HG03139 (cell line): ENCODE data around the gene CIAO3.
"Not testable (repeated sequence)": the region's sequence is repeated elsewhere in the genome, so short reads cannot be mapped to it uniquely, and the experiment has no call there.

ENCODE experiments used
- ATAC-seq: cut with Tn5 transposase; IDR thresholded peaks from one replicate; pipeline ENCODE4 v1.9.1; 2021; ENCODE audit not compliant: unreplicated experiment

CIAO3 gene

GRCh38 chr16:776298-776697 is 35.5 kb upstream of the CIAO3 start:
- not testable (repeated sequence) for ATAC-seq

DNA sequence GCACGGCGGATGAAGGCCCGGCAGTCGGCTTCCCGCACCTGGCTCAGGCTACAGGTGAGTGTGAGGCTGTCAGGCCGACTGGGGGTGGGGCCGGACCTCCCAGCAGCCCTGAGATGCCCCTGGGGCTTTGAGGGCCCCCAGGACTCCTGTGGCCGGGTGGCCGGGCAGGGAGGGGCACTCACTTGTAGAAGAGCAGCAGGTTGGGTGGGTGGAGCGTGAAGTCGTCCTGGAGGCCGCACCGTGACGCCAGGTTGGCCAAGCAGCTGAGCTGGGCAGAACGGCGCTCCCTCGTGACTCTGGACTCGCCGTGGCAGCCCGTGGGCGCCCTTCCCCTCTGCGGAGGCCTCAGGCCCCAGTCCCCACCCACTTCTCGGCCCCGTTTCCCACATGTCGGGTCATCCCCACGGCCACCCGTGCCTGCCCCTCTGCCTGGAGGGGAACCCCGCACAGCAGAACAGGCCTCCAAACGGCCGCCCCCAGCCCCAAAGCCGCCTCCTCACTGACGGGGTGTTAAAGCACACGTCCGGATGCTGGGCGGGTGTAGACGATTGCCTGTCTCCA is 34.5 kb upstream of the CIAO3 start:
- ATAC-seq = no peak

GRCh38 chr16:774086-775001 is 33.5 kb upstream of the CIAO3 start:
- ATAC-seq = no peak

DNA sequence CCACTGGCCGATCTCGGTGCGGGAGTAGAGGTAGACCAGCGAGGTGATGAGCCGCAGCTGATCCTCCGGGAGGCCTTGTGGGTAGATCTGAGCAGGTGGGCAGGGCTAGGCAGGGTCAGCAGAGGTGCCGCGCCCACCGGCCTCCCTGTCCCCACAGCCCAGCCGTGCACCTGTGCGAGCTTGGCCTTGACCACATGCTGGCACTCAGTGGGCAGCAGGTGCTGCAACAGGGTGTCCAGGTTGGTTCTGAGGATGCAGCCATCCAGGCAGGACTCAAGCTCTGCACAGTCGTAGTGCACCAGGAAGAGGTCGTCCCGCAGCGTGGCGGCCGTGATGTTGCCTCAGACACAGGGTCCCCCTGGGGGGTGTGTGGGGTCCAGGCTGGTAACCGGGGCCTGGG is 32.2 kb upstream of the CIAO3 start:
- no peak for ATAC-seq

- ATAC-seq = no peak
Measured at GRCh38 chr16:770411-770810, 29.6 kb upstream of the CIAO3 start.

GRCh38 chr16:769934-770333 is 29.1 kb upstream of the CIAO3 start:
- ATAC-seq = no peak

DNA sequence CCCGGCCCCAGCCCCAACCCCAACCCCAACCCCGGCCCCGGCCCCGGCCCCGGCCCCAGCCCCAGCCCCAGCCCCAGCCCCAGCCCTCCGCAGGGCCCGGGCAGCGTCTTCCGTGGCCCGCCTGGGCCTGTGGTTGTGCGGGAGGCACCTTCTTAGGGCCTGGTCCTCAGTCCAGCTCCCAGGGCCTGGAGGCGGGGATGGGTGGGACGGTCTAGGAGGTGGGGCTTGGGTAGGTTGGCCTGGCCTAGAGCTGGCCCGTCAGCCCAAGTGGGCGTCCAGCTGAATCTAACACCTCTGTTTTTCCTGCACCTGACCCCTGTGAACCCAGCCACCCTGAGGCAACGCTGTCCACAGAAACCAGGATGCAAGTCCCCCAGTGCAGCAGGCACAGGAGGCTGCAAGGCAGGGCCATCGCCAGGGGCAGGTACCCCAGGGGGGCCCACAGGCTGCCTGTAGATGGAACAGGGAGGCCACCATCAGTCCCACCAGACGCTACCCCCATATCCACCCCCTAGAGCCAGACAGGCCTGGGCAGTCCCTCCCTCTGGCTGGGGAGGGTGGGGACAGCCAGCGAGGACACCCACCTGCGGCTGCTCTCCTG is 28.5 kb upstream of the CIAO3 start:
- no peak for ATAC-seq

DNA sequence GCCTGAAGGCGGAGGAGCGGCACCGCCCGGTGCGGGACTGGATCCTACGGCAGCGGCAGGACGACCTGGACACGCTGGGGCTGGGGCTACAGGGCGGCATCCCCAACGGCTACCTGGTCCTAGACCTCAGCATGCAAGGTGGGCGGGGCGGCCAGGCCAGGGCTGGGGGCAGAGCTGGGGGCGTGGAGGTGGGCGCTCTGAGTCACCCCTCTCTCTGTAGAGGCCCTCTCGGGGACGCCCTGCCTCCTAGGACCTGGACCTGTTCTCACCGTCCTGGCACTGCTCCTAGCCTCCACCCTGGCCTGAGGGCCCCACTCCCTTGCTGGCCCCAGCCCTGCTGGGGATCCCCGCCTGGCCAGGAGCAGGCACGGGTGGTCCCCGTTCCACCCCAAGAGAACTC is 27.6 kb upstream of the CIAO3 start:
- ATAC-seq = no peak

DNA sequence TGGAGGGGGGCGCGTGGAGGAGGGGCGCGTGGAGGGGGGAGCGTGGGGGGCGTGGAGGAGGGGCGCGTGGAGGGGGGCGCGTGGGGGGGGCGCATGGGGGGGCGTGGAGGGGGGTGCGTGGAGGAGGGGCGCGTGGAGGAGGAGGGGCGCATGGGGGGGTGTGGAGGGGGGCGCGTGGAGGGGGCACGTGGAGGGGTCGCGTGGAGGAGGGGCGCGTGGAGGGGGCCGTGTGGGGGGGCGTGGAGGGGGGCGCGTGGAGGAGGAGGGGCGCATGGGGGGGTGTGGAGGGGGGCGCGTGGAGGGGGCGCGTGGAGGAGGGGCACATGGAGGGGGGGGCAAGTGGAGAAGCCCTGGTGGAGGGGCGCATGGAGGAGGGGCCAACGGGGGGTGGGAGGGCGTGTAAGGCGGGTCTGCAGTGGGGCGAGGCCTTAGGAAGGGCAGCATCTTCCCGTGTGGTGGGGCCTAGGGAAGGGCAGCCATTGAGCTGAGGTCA is 27.0 kb upstream of the CIAO3 start:
- ATAC-seq = no peak

GRCh38 chr16:766820-767640 is 26.2 kb upstream of the CIAO3 start:
- ATAC-seq = no peak

GRCh38 chr16:766008-766819 is 25.4 kb upstream of the CIAO3 start:
- ATAC-seq = no peak

- no peak for ATAC-seq
Measured at GRCh38 chr16:765488-765865, 24.7 kb upstream of the CIAO3 start.

GRCh38 chr16:764848-765487 is 24.2 kb upstream of the CIAO3 start:
- no peak for ATAC-seq

- no peak for ATAC-seq
Measured at GRCh38 chr16:764184-764750, 23.5 kb upstream of the CIAO3 start.

GRCh38 chr16:763369-764183 is 22.8 kb upstream of the CIAO3 start:
- no peak for ATAC-seq

GRCh38 chr16:762595-763268 is 21.9 kb upstream of the CIAO3 start:
- no peak for ATAC-seq

GRCh38 chr16:761625-762513 is 21.1 kb upstream of the CIAO3 start:
- ATAC-seq = no peak
